Mammary epithelial cell (primary cell): Measurements from ENCODE around the gene C7orf57.

Experiments
- CTCF ChIP-seq, 2 donors: IDR thresholded peaks in 1 of 2; conservative IDR thresholded peaks in 1 of 2; 2 replicates each; pipeline ENCODE4 v1.5.1; 2011 to 2012; ENCODE audit warnings: inconsistent platforms in 2 of 2, low read length in 2 of 2, mild to moderate bottlenecking in 2 of 2, control low read depth in 1 of 2, low read depth in 1 of 2; ENCODE audit not compliant: insufficient read depth in 1 of 2; ENCODE audit errors: extremely low read depth in 1 of 2
- EZH2 ChIP-seq: IDR thresholded peaks from 2 replicates; pipeline ENCODE4 v1.6.1; 2012; ENCODE audit warnings: low read length, inconsistent platforms, borderline replicate concordance

GRCh38 chr7:48041653-48041970 lies 6.3 kb downstream of the C7orf57 start:
- TF ChIP-seq CTCF (conservative IDR thresholded peaks at IDR 0.05 in 1 of 2, IDR thresholded peaks at IDR 0.05 in 1 of 2; ENCODE audit: extremely low read depth in 1 of 2, insufficient read depth in 1 of 2, low read depth in 1 of 2, low read length in 2 of 2), result no peak
- TF ChIP-seq EZH2, result no peak
